ENCODE measurements around the gene PCLO. TPM values are rescaled to one million over a fixed set of nuclear protein-coding genes. Genes with fewer than 3 reads are reported as not detected.

Gene PCLO
- total and polyA plus RNA-seq, 9 of the 15 experiments (the other 6 are each of a cell fraction or from before 2014, with no cell fraction given): under 0.01 to 0.01 TPM; not detected in 7

- DNase-seq (ENCODE audit: extremely low read depth in 1 of 4, low spot score in 3 of 4) (no peak), ATAC-seq (no peak), FAIRE-seq (no peak)
- in situ Hi-C loops (cut with MboI) (no loop called here), intact Hi-C loops (cut with micrococcal nuclease) (no loop called here)
- H3K27me3 ChIP-seq (ENCODE audit: control insufficient read depth in 2 of 2, insufficient read depth in 2 of 2, low read length in 2 of 2): no peaks in the 10 kb centered on the region
- no peaks in the 10 kb centered on the region for H3K4me1 ChIP-seq (replicated peaks in 1 of 2; ENCODE audit: control insufficient read depth in 2 of 2, insufficient read depth in 2 of 2, low read length in 2 of 2)
- no peaks in the 10 kb centered on the region; the same call in 1 of the 2 replicates for H3K9me3 ChIP-seq (replicated peaks; ENCODE audit: control insufficient read depth, insufficient read depth, low read depth, low read length)
- H3K27ac ChIP-seq (ENCODE audit: extremely low read depth, low read depth, low read length): no peak overlapping the region
- BruUV-seq (replicated peaks): no TSS peak
- CTCF ChIA-PET (ENCODE audit: low intra/inter-chr PET ratio): no interaction called here
- 0% methylated on average over 1 of the region's 1 CpG for WGBS (ENCODE audit: insufficient coverage, low coverage, missing lambda C conversion rate)
- H4K20me1 ChIP-seq (replicated peaks; ENCODE audit: control insufficient read depth, insufficient read depth, low read length): no peaks in the 10 kb centered on the region
- H3K9ac ChIP-seq (ENCODE audit: insufficient read depth in 1 of 2, low read depth in 2 of 2, low read length in 2 of 2): no peak overlapping the region
- no peaks in the 10 kb centered on the region for H3K79me2 ChIP-seq (ENCODE audit: control insufficient read depth, insufficient read depth, low read length)
- H3K36me3 ChIP-seq (ENCODE audit: control insufficient read depth, insufficient read depth, low read length): no peaks in the 10 kb centered on the region
- no peak overlapping the region for H2AFZ ChIP-seq (ENCODE audit: low read depth, low read length)
- H3K4me2 ChIP-seq (ENCODE audit: insufficient read depth, low read length): no peak overlapping the region
- no peak overlapping the region for H3K4me3 ChIP-seq
- TF ChIP-seq BRD9 (IDR thresholded peaks at IDR 0.05; ENCODE audit: low read depth, partially characterized antibody): no peak
- no peak for TF ChIP-seq HEY1 (CRISPR knock-in tag; IDR thresholded peaks at IDR 0.05; ENCODE audit: borderline replicate concordance)
- no peak for TF ChIP-seq SRSF3 (IDR thresholded peaks at IDR 0.05; ENCODE audit: insufficient read depth, low read length)
- no peak for TF ChIP-seq KDM1A (IDR thresholded peaks at IDR 0.05)
- no peak for TF ChIP-seq ZNF324 (CRISPR knock-in tag; IDR thresholded peaks at IDR 0.05)
- no peak for TF ChIP-seq TBP (optimal IDR thresholded peaks at IDR 0.05; ENCODE audit: low read depth, low read length)
- no peak for TF ChIP-seq SP2 (IDR thresholded peaks at IDR 0.05; ENCODE audit: extremely low read depth, low read depth, low read length, poor library complexity, severe bottlenecking)
- TF ChIP-seq, protein P1, sequence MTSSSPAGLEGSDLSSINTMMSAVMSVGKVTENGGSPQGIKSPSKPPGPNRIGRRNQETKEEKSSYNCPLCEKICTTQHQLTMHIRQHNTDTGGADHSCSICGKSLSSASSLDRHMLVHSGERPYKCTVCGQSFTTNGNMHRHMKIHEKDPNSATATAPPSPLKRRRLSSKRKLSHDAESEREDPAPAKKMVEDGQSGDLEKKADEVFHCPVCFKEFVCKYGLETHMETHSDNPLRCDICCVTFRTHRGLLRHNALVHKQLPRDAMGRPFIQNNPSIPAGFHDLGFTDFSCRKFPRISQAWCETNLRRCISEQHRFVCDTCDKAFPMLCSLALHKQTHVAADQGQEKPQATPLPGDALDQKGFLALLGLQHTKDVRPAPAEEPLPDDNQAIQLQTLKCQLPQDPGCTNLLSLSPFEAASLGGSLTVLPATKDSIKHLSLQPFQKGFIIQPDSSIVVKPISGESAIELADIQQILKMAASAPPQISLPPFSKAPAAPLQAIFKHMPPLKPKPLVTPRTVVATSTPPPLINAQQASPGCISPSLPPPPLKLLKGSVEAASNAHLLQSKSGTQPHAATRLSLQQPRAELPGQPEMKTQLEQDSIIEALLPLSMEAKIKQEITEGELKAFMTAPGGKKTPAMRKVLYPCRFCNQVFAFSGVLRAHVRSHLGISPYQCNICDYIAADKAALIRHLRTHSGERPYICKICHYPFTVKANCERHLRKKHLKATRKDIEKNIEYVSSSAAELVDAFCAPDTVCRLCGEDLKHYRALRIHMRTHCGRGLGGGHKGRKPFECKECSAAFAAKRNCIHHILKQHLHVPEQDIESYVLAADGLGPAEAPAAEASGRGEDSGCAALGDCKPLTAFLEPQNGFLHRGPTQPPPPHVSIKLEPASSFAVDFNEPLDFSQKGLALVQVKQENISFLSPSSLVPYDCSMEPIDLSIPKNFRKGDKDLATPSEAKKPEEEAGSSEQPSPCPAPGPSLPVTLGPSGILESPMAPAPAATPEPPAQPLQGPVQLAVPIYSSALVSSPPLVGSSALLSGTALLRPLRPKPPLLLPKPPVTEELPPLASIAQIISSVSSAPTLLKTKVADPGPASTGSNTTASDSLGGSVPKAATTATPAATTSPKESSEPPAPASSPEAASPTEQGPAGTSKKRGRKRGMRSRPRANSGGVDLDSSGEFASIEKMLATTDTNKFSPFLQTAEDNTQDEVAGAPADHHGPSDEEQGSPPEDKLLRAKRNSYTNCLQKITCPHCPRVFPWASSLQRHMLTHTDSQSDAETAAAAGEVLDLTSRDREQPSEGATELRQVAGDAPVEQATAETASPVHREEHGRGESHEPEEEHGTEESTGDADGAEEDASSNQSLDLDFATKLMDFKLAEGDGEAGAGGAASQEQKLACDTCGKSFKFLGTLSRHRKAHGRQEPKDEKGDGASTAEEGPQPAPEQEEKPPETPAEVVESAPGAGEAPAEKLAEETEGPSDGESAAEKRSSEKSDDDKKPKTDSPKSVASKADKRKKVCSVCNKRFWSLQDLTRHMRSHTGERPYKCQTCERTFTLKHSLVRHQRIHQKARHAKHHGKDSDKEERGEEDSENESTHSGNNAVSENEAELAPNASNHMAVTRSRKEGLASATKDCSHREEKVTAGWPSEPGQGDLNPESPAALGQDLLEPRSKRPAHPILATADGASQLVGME (CRISPR knock-in tag; IDR thresholded peaks at IDR 0.05): no peak
- no peak for TF ChIP-seq RFX7 (CRISPR knock-in tag; IDR thresholded peaks at IDR 0.05)
- no peaks in the 10 kb centered on the region for H3K9me1 ChIP-seq (ENCODE audit: control insufficient read depth, insufficient read depth, low read length)
- POLR2A ChIA-PET: no interaction called here
Observed at GRCh38 chr7:82957521-82957920, 205.2 kb downstream of the PCLO start.
